Measurements from ENCODE around the gene OSBPL3. TPM values are rescaled to one million over a fixed set of nuclear protein-coding genes. Genes with fewer than 3 reads are reported as not detected.

OSBPL3 gene
- total RNA-seq, 1 experiment from 2014 or later = 11.6 TPM

- H3K4me2 ChIP-seq (ENCODE audit: low read length) = no peak overlapping the region
- no peak overlapping the region for H2AFZ ChIP-seq (ENCODE audit: low read length)
- H3F3A ChIP-seq (ENCODE audit: low read length, unreplicated experiment) = no peaks in the 10 kb centered on the region
- no peaks in the 10 kb centered on the region for H3K36me3 ChIP-seq (ENCODE audit: low read depth, low read length)
- H3K27ac ChIP-seq (ENCODE audit: low read length) = no peak overlapping the region
- BruUV-seq (replicated peaks) = no TSS peak
- no peak for ATAC-seq
- H3K9me3 ChIP-seq (ENCODE audit: low read length) = no peaks in the 10 kb centered on the region
- H3K4me3 ChIP-seq (ENCODE audit: low read length) = no peak overlapping the region
- no peak overlapping the region for H3K9ac ChIP-seq (ENCODE audit: low read length)
- no peaks in the 10 kb centered on the region for H3K27me3 ChIP-seq (ENCODE audit: low read length)
- H4K20me1 ChIP-seq (ENCODE audit: low read length) = no peaks in the 10 kb centered on the region
- DNase-seq = no peak
- intact Hi-C loops (cut with micrococcal nuclease) = no loop called here
- 0 out of 2 replicates have a peak, but pooled peaks cover 3% of the 10 kb centered on the region for H3K9me2 ChIP-seq (replicated peaks; ENCODE audit: low read length)
- ChIA-PET POLR2A (ENCODE audit: unreplicated experiment) (no interaction called here), CTCF (interaction anchor here (1.1 kb wide), 1 partner anchor 42 kb away, joined by 3 read pairs; no protein-coding TSS in a partner anchor)
- TF ChIP-seq EZH2 (IDR thresholded peaks at IDR 0.05; ENCODE audit: low read length, unreplicated experiment) (no peak), CTCF (conservative IDR thresholded peaks at IDR 0.05; ENCODE audit: low read depth, low read length) (no peak), EZH2phosphoT487 (IDR thresholded peaks at IDR 0.05; ENCODE audit: borderline replicate concordance, low read length) (no peak)
- H3K4me1 ChIP-seq (ENCODE audit: insufficient read depth, low read length) = peaks cover 3% of the 10 kb centered on the region
- H3K79me2 ChIP-seq (ENCODE audit: low read length) = no peaks in the 10 kb centered on the region
Measured at GRCh38 chr7:24769851-24770250, 210.1 kb downstream of the OSBPL3 start.

GRCh38 chr7:24769014-24769830, 210.8 kb downstream of the OSBPL3 start:
- no peak overlapping the region for H2AFZ ChIP-seq (ENCODE audit: low read length)
- ChIA-PET CTCF (interaction anchor here (1.1 kb wide), 1 partner anchor 43 kb away, joined by 3 read pairs; no protein-coding TSS in a partner anchor), POLR2A (ENCODE audit: unreplicated experiment) (no interaction called here)
- ATAC-seq = no peak
- no peaks in the 10 kb centered on the region for H3K4me1 ChIP-seq (ENCODE audit: insufficient read depth, low read length)
- no peak overlapping the region for H3K9ac ChIP-seq (ENCODE audit: low read length)
- no peaks in the 10 kb centered on the region for H3K27me3 ChIP-seq (ENCODE audit: low read length)
- H3F3A ChIP-seq (ENCODE audit: low read length, unreplicated experiment) = no peaks in the 10 kb centered on the region
- no peak for DNase-seq
- H3K4me3 ChIP-seq (ENCODE audit: low read length) = no peak overlapping the region
- intact Hi-C loops (cut with micrococcal nuclease) = no loop called here
- H4K20me1 ChIP-seq (ENCODE audit: low read length) = no peaks in the 10 kb centered on the region
- no peaks in the 10 kb centered on the region for H3K9me3 ChIP-seq (ENCODE audit: low read length)
- H3K36me3 ChIP-seq (ENCODE audit: low read depth, low read length) = no peaks in the 10 kb centered on the region
- H3K4me2 ChIP-seq (ENCODE audit: low read length) = no peak overlapping the region
- no peaks in the 10 kb centered on the region for H3K79me2 ChIP-seq (ENCODE audit: low read length)
- H3K27ac ChIP-seq (ENCODE audit: low read length) = no peak overlapping the region
- BruUV-seq (replicated peaks) = no TSS peak
- 0 out of 2 replicates have a peak, but pooled peaks cover 3% of the 10 kb centered on the region for H3K9me2 ChIP-seq (replicated peaks; ENCODE audit: low read length)
- TF ChIP-seq EZH2phosphoT487 (IDR thresholded peaks at IDR 0.05; ENCODE audit: borderline replicate concordance, low read length) (no peak), CTCF (conservative IDR thresholded peaks at IDR 0.05; ENCODE audit: low read depth, low read length) (no peak), EZH2 (IDR thresholded peaks at IDR 0.05; ENCODE audit: low read length, unreplicated experiment) (no peak)
